Cardiac muscle cell (in vitro differentiated cells and primary cell): ENCODE measurements around the gene ATP8A1. TPM values are rescaled to one million over a fixed set of nuclear protein-coding genes. Genes with fewer than 3 reads are reported as not detected.
"Not testable (repeated sequence)": the region's sequence is repeated elsewhere in the genome, so short reads cannot be mapped to it uniquely, and the experiment has no call there.

Experiments
- DNase-seq, 2 donors: peaks; one replicate each; pipeline versions ENCODE4 v3.0.0 to v3.0.0-alpha.2; 2010 to 2017; ENCODE audit warnings: low read depth in 1 of 2, low spot score in 1 of 2
- H3K27ac ChIP-seq: fragments of 200-600 bp; sonication (generic); 2 replicates; pipeline ENCODE4 v1.5.1; 2016
- H3K27me3 ChIP-seq: fragments of 200-600 bp; sonication (generic); 2 replicates; pipeline ENCODE4 v1.6.0; 2016; ENCODE audit warnings: control low read depth
- H3K36me3 ChIP-seq: fragments of 200-600 bp; sonication (generic); 2 replicates; pipeline ENCODE4 v1.5.1; 2016; ENCODE audit warnings: control low read depth
- H3K4me1 ChIP-seq: fragments of 200-600 bp; sonication (generic); 2 replicates; pipeline ENCODE4 v1.8.1; 2017; ENCODE audit warnings: low read depth, mild to moderate bottlenecking, mixed run types
- H3K4me3 ChIP-seq: fragments of 200-600 bp; sonication (generic); 2 replicates; pipeline ENCODE4 v1.5.1; 2016; ENCODE audit warnings: mild to moderate bottlenecking
- H3K9me3 ChIP-seq: fragments of 200-600 bp; sonication (generic); 2 replicates; pipeline ENCODE4 v1.5.1; 2017; ENCODE audit warnings: low read depth, mild to moderate bottlenecking, control low read depth
- CTCF ChIP-seq: IDR thresholded peaks from 2 replicates; pipeline ENCODE4 v1.5.1; 2012; ENCODE audit warnings: low read depth, mild to moderate bottlenecking, low read length
- polyA plus RNA-seq: library from polyadenylated mRNA; unstranded; fragments of >200 nt; fragmentation: Nextera tagmentation; extraction: Ambion mirVana; gene quantifications from 2 replicates; pipeline ENCODE4 v1.2.1, GENCODE V29; 2016
- total RNA-seq: library from RNA; depleted of rRNA; stranded (reverse); fragments of >200 nt; gene quantifications from 2 replicates; pipeline ENCODE4 v1.2.3, GENCODE V29; 2016

ATP8A1 gene
- total and polyA plus RNA-seq, 2 experiments from 2014 or later = 5.0 to 22.7 TPM

DNA sequence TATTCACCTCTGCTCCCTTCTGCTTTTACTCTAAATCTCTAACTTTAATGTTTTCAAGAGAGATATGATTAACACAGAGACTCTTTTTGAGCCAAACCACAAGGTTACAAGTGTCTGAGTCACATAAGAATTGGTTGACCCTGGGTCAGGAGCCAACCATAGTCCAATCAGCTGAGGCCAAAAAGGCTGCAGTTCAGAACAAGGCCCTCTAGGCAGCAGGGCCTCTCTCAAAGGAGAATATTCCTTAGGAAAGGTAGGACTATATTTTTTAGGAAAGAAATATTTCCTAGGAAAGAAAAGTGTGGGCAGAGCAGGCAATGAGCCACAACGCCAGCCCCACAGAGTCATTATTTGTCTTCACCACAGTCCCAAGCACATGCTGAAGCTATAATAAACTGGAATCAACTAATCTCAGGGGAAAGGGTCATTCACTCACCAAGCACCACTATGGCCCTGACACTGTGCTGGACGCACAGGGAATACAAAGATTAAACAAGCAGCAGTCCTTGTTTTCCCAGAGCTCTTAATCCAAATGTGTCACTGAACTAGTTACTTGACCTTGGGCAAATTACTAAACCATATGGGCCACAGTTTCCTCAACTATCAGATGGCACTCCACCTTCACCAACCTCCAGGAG is 2.2 kb downstream of the ATP8A1 start:
- H3K4me1 ChIP-seq = peaks cover 13% of the 10 kb centered on the region
- peak in 1 of 2 donors; percentile 58 for DNase-seq
- no peak overlapping the region for H3K27ac ChIP-seq
- TF ChIP-seq CTCF = no peak
- no peaks in the 10 kb centered on the region for H3K9me3 ChIP-seq
- no peak overlapping the region for H3K4me3 ChIP-seq
- no peaks in the 10 kb centered on the region for H3K27me3 ChIP-seq
- H3K36me3 ChIP-seq = no peaks in the 10 kb centered on the region

DNA sequence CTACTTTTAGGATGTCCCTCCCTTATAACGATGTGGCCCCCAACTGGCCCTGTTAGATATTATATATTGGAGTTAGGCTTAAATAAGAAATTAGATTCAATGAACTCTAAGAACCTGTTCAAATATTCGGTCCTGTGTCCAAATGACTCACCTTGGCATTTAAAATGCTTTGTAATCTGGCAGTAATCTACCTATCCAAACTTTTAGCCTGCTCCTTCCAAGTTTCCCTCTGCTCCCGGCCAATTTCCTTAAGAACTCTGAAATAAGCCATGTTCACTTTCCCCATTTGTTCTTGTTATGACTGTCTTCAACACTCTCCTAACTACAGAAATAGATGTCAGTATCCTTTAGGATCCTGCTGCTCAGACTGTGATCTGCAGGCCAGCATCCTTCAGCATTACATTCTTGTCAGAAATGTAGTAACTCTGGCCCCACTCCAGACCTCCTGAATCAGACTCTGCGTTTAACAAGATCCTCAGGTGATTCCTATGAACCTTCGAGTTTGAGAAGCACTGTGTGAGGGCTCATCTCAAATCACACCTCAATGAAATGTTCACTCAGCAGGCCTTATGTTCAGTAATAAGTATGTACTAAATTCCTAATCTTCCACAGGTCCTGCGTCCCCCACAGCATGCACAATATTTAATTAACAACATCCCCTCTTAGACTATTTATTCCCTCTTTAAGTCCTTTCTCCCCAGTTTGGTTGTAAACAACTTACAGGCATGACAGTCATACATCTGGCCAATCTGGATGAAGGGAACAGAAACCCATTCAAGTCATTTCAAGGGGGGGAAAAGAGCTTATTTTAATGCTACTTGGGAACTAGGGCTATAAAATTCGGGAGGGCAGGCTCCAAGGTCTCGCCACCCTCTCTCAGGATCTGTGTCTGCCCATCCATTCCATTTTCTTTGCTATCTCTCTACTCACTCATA is 3.0 kb downstream of the ATP8A1 start:
- no peak overlapping the region for H3K27ac ChIP-seq
- no peak for TF ChIP-seq CTCF
- H3K27me3 ChIP-seq = no peaks in the 10 kb centered on the region
- H3K4me3 ChIP-seq = no peak overlapping the region
- H3K9me3 ChIP-seq = peaks cover 3% of the 10 kb centered on the region
- DNase-seq = no peak
- H3K36me3 ChIP-seq = no peaks in the 10 kb centered on the region
- peaks cover 13% of the 10 kb centered on the region for H3K4me1 ChIP-seq

- not testable (repeated sequence) for H3K36me3 ChIP-seq, H3K4me1 ChIP-seq, DNase-seq, H3K4me3 ChIP-seq, H3K27me3 ChIP-seq, H3K9me3 ChIP-seq, H3K27ac ChIP-seq
Measured at GRCh38 chr4:42652529-42653231, 4.2 kb downstream of the ATP8A1 start.

DNA sequence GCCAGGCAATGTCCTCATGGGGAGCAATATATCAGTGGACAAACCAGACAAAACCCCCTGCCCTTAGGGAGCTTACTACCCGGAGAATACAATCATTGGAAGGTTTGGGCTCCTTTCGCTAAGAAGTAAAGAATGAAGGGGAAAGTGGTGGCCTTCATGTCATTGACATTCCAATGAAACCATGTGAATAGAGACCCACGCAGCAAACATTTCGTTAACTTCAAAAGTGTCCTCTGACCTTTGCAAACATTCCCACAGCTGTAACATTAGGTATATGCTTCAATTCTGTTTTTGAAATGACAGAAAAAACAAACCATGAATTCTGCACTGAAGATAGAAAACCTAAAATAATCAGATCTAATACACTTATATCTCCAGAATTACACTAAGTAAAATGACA is 7.0 kb downstream of the ATP8A1 start:
- Histone ChIP-seq H3K27ac (no peak overlapping the region), H3K9me3 (peaks cover 3% of the 10 kb centered on the region), H3K27me3 (no peaks in the 10 kb centered on the region), H3K4me3 (no peak overlapping the region), H3K4me1 (no peaks in the 10 kb centered on the region), H3K36me3 (no peaks in the 10 kb centered on the region)
- TF ChIP-seq CTCF = no peak
- no peak for DNase-seq

DNA sequence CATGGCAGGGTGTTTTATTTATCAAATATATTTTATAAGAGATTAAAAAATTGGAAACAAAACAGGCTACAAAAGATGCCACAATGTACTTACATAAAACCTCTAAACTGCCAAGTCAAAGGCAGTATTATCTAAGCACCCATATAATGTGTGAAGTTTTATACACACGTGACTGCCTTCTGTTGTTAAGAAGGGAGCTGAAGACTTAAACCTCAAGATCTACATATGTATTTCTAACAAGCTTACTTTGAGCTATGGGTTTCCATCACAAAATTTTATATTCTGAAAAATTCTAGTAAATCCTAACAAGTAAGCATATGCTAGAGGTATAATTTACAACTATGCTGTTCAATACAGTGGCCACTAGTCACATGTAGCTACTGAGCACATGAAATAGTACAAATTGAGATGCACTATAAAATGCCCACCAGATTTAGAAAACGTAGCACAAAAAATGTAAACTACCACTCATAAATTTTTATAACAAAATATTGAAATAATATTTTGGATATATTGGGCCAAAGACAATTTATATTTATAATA is 9.8 kb downstream of the ATP8A1 start:
- Histone ChIP-seq H3K36me3 (no peaks in the 10 kb centered on the region), H3K27me3 (no peaks in the 10 kb centered on the region), H3K27ac (no peak overlapping the region), H3K4me3 (no peak overlapping the region), H3K4me1 (no peaks in the 10 kb centered on the region), H3K9me3 (peaks cover 3% of the 10 kb centered on the region)
- no peak for DNase-seq
- TF ChIP-seq CTCF = no peak
